Measurements from ENCODE around the gene SLC2A14.
"Not testable (repeated sequence)": the region's sequence is repeated elsewhere in the genome, so short reads cannot be mapped to it uniquely, and the experiment has no call there.

The SLC2A14 gene

DNA sequence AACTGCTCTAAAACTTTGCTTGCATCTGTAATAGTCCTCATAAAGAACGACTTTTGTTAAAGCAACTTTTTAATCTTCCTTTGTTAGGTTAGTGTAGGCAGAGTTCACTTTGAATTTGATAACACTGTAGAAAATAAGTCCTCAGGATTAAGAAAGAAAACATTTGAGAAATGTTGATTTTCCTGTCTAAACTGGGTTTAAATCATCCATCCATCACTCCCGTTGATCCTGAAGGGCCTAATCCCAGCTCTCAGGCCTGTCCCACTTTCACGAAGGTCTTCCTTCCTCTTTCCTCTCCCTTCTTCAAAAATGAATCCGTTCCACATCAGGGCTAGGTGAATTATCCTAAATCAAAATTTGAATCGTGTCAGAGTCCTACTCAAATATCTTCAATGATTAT lies 36.9 kb downstream of the SLC2A14 start:
- in situ Hi-C loops (cut with MboI; ENCODE audit: low sequenced_read_pairs), result no loop called here

- in situ Hi-C loops (cut with MboI; ENCODE audit: low sequenced_read_pairs), result no loop called here
Observed at GRCh38 chr12:7835116-7835515, 37.6 kb downstream of the SLC2A14 start.

GRCh38 chr12:7834701-7835100 lies 38.0 kb downstream of the SLC2A14 start:
- in situ Hi-C loops (cut with MboI; ENCODE audit: low sequenced_read_pairs), result no loop called here

GRCh38 chr12:7833831-7834230 lies 38.9 kb downstream of the SLC2A14 start:
- in situ Hi-C loops (cut with MboI; ENCODE audit: low sequenced_read_pairs), result no loop called here

DNA sequence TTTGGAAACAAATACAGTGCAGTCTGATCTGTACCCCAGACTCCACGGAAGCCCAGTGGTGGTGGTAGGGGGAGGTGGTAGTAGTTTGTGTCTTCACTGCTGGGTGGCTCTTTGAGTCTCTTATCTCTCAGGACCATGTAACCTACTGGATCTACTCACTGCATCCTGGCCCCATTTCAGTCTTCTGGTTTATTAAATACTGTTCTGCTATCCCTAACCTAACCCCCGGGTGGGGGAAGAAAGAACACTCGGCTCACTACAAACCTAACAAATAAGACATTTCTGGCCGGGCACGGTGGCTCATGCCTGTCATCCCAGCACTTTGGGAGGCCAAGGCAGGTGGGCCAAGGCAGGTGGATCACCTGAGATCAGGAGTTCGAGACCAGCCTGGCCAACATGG lies 39.5 kb downstream of the SLC2A14 start:
- in situ Hi-C loops (cut with MboI; ENCODE audit: low sequenced_read_pairs), result not testable (repeated sequence)

DNA sequence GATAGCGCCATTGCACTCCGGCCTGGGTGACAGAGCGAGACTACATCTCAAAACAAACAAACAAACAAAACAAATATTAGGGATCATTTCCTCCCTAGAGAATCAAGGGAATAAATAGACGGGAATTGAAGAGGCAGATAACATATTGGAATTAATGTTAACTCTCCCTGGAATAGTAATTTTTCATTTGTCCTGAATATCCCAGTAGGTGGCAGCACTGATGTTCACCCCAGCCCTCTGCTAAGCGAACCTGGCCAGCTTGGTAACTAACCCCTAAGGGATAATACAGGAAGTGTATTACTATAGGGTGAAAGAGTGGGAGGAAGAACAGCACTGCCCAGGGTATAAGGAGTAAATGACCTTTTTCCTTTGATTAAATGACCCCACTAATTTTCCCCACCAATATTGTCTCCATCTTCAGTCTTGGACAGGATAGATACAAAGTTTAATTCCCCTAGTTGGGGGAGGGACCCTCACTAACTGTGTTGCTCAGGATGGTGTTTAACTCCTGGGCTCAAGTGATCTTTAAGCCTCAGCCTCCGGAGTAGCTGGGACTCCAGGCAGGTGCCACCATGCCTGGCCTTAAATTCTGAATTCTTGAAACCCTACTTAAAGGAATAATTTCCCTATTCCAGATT lies 40.5 kb downstream of the SLC2A14 start:
- in situ Hi-C loops (cut with MboI; ENCODE audit: low sequenced_read_pairs), result no loop called here

GRCh38 chr12:7829737-7830136 lies 43.0 kb downstream of the SLC2A14 start:
- in situ Hi-C loops (cut with MboI; ENCODE audit: low sequenced_read_pairs), result not testable (repeated sequence)

DNA sequence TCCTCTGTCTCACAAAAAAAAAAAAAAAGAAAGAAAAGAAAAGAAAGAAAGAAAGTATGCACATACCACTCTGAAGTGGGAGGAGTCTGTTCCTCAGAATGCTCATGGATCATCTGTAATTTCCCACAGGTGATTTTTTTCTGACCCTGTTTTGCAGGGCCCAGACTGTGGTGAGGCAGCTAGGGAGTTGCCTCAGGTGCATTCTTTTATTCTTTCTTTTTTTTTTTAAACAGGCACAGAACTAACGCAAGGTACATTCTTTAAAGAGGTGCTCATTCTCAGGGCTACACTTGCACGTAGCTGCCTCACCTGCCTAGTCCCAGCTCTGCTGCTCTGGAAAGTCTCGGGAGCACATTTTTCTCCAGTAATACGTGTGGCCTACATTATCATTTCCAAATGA lies 47.0 kb downstream of the SLC2A14 start:
- in situ Hi-C loops (cut with MboI; ENCODE audit: low sequenced_read_pairs), result not testable (repeated sequence)

DNA sequence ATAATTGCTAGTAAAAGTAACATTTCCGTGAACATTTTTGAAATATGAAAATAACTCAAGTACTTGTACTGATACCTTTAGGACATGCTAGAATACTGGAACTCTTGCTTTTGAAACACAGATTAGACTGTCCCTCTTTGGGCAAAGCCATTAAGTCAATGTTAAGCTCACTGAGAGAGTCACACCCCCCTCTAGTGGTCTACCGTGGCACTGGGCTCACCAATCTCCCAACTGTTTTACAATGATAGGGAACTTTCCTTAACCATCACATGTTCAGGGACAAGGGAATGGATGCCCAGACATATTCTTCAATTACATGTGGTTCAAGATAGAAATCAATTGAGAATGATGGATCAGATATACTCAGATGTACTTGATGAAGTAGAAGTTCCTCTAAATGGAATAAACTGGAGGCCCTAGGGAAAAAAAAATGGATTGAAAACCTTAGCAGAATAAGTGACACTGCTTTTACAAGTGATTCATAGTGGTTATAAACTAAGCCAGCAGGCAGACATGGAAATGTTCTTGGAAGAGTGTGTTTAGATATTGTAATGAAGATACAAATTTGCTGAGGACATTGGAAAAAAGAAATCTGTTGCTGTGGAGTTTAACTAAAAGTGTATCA lies 65.7 kb downstream of the SLC2A14 start:
- in situ Hi-C loops (cut with MboI; ENCODE audit: low sequenced_read_pairs), result no loop called here

GRCh38 chr12:7806319-7806718 lies 66.4 kb downstream of the SLC2A14 start:
- in situ Hi-C loops (cut with MboI; ENCODE audit: low sequenced_read_pairs), result not testable (repeated sequence)

DNA sequence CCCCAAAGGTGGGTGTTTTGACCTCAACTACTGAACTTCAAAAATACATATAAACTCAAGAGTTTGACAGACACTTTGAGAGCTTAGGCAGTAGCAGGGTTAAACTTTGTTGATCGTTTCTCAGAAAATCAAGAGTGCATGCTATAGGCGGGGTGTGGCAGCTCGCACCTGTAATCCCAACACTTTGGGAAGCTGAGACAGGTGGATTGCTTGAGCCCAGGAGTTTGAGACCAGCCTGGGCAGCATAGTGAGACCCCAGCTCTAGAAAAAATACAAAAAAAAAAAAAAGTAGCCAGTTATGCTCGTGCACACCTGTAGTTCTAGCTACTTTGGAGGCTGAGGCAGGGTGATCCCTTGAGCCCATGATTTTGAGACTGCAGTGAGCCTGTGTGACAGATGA lies 71.3 kb downstream of the SLC2A14 start:
- in situ Hi-C loops (cut with MboI; ENCODE audit: low sequenced_read_pairs), result no loop called here

- in situ Hi-C loops (cut with MboI; ENCODE audit: low sequenced_read_pairs), result not testable (repeated sequence)
Observed at GRCh38 chr12:7798750-7799308, 73.9 kb downstream of the SLC2A14 start.

DNA sequence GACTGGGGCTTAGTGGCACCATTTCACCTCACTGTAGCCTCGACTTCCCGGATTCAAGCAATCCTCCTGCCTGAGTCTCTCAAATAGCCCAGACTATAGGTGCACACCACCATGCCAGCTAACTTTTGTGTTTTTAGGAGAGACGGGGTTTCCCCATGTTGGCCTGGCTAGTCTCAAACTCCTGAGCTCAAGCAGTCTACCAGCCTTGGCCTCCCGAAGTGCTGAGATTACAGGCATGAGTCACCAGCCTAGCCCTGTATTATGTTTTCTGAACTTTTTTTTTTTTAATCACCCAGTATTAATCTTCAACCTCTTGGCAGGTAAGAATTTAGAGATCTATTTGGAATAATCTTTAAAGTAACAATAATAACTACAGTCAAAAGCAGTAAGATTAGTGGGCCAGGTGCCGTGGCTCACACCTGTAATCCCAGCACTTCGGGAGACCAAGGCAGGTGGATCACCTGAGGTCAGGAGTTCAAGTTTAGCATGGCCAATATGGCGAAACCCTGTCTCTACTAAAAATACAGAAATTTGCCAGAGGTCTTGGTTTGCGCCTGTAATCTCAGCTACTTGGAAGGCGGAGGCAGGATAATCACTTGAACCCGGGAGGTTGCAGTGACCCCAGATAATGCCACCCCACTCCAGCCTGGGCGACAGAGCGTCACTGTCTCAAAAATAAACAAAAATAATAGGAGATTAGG lies 74.9 kb downstream of the SLC2A14 start:
- in situ Hi-C loops (cut with MboI; ENCODE audit: low sequenced_read_pairs), result no loop called here

DNA sequence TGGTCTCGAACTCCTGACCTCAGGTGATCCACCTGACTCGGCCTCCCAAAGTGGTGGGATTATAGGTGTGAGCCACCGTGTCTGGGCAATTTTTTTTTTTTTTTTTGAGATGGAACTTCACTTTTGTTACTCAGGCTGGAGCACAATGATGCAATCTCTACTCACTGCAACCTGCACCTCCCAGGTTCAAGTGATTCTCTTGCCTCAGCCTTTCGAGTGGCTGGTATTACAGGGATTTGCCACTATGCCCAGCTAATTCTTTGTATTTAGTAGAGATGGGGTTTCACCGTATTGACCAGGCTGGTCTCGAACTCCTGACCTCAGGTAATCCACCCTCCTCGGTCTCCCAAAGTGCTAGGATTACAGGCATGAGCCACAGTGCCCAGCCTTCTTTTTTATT lies 75.4 kb downstream of the SLC2A14 start:
- in situ Hi-C loops (cut with MboI; ENCODE audit: low sequenced_read_pairs), result not testable (repeated sequence)

GRCh38 chr12:7793211-7793610 lies 79.5 kb downstream of the SLC2A14 start:
- in situ Hi-C loops (cut with MboI; ENCODE audit: low sequenced_read_pairs), result no loop called here

DNA sequence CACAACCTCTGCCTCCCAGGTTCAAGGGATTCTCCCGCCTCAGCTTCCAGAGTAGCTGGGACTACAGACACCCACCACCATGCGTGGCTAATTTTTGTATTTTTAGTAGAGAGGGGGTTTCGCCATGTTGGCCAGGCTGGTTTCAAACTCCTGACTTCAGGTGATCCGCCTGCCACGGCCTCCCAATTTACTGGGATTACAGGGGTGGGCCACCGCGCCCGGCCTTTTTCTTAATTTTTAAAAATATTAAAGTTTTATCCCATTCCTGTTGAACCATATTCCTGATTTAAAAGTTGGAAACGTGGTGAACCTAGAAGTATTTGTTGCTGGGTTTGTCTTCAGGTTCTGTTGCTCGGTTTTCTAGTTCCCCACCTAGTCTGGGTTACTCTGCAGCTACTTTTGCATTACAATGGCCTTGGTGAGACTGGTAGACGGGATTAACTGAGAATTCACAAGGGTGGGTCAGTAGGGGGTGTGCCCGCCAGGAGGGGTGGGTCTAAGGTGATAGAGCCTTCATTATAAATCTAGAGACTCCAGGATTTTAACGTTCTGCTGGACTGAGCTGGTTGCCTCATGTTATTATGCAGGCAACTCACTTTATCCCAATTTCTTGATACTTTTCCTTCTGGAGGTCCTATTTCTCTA lies 83.7 kb downstream of the SLC2A14 start, which contains the start of gene NANOG:
Gene NANOG, plus strand, starts transcription at position 519 of the 645 bp plus-strand sequence. CDS start 213 bp downstream, outside the sequence.
- in situ Hi-C loops (cut with MboI; ENCODE audit: low sequenced_read_pairs), result not testable (repeated sequence)

- in situ Hi-C loops (cut with MboI; ENCODE audit: low sequenced_read_pairs), result no loop called here
Observed at GRCh38 chr12:7788294-7788660, 84.4 kb downstream of the SLC2A14 start.

DNA sequence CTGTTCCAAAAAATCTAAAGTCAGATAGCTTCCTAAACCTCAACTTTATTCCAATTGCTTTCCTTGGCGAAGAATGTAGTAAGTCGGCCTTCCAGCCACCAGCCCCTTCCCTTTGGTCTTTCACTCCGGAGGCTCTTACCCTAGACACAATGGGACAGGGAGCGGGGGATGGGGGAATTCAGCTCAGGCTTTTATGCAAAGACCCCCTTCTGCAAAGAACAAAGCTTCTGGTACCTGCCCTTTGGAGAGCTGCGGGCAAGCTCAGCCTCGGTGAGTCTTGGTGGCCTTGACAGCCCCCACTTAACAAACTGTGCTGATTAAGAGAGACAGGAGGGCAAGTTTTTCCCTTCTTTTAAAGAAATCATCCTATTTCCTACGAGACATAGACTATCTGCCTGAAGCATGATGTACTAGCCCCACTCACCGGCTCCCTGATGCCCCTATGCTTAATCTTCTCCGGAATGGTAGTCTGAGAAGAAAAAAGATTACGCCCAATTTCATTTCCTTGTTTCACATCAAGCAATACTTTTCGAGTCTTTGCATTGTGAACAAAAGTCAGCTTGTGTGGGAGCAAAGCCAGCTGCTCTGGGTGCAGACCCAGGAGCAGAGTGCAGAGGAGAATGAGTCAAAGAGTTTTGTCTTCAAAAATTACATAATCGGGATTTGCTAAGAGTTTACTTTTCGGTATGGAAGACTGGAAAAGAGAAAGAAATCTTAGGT lies 85.0 kb downstream of the SLC2A14 start:
- in situ Hi-C loops (cut with MboI; ENCODE audit: low sequenced_read_pairs), result no loop called here

GRCh38 chr12:7784701-7785100 lies 88.0 kb downstream of the SLC2A14 start:
- in situ Hi-C loops (cut with MboI; ENCODE audit: low sequenced_read_pairs), result no loop called here

DNA sequence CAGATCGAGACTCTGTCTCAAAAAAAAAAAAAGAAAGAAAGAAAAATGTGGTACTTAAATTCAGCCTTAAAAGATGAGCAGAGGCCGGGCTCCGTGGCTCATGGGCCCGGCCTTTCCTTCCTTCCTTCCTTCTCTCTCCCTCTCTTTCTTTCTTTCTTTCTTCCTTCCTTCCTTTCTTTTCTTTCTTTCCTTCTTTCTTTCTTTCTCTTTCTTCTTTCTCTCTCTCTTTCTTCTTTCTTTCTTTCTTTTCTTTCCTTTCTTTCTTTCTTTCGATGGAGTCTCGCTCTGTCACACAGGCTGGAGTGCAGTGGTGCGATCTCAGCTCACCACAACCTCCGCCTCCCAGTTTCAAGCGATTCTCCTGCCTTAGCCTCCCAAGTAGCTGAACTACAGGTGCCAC lies 89.3 kb downstream of the SLC2A14 start:
- in situ Hi-C loops (cut with MboI; ENCODE audit: low sequenced_read_pairs), result not testable (repeated sequence)

DNA sequence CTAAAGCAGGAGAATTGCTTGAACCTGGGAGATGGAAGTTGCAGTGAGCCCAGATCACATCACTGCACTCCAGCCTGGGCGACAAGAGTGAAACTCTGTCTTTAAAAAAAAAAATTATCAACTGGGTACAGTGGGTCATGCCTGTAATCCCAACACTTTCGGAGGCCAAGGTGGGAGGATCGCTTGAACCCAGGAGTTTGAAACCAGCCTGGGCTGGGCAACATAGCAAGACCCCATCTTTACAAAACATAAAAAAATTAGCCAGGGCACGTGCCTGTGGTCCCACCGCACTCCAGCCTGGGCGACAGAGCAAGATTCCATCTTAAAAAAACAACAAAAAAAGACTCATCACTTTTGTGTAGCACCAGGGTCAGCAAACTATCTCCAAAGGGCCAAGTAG lies 90.7 kb downstream of the SLC2A14 start:
- in situ Hi-C loops (cut with MboI; ENCODE audit: low sequenced_read_pairs), result no loop called here

Measured in HL-60/S4 treated with phorbol 12-myristate 13-acetate at 8.2 ng/mL for 4 days and 3 days (cell line).